ENCODE data around the gene PLAAT5.
"Not testable (repeated sequence)": the region's sequence is repeated elsewhere in the genome, so short reads cannot be mapped to it uniquely, and the experiment has no call there.

PLAAT5 gene, protein sequence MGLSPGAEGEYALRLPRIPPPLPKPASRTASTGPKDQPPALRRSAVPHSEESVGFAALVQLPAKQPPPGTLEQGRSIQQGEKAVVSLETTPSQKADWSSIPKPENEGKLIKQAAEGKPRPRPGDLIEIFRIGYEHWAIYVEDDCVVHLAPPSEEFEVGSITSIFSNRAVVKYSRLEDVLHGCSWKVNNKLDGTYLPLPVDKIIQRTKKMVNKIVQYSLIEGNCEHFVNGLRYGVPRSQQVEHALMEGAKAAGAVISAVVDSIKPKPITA

DNA sequence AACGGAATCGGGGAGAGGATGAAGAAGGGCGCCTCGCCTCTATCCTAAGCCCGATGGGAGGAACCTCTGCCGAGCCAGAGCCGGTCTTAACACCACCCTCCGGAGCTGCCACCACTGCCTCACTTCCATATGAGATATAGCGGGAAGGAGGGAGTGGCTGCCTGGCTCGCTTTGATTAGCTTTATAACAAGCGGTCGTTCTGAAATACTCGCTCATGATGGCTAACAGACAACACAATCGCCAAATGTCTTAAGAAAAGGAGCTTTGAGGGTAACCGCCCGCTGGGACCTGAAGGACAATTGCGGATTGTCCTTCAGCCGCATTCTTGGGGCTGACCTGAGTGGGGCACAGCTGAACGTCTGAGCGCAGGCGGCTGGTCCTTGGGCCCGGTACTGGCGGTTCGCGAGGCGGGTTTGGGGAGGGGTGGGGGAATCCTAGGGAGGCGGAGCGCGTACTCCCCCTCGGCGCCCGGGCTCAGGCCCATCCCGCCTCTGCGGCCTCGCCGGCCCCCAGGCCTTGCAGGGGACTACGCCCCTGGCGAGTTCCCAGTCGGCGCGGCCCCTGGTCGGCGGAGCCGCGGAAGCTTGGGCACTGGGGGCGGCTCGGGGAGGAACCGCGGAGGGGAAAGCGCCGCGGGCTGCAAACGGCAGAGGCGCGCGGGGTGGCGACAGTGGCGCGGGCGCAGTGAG is at the start of gene PLAAT5:
Gene PLAAT5 (minus strand): TSS at position 617 of the 689 bp plus-strand sequence. CDS start 133 bp downstream, at position 484.
- DNase-seq = no peak

DNA sequence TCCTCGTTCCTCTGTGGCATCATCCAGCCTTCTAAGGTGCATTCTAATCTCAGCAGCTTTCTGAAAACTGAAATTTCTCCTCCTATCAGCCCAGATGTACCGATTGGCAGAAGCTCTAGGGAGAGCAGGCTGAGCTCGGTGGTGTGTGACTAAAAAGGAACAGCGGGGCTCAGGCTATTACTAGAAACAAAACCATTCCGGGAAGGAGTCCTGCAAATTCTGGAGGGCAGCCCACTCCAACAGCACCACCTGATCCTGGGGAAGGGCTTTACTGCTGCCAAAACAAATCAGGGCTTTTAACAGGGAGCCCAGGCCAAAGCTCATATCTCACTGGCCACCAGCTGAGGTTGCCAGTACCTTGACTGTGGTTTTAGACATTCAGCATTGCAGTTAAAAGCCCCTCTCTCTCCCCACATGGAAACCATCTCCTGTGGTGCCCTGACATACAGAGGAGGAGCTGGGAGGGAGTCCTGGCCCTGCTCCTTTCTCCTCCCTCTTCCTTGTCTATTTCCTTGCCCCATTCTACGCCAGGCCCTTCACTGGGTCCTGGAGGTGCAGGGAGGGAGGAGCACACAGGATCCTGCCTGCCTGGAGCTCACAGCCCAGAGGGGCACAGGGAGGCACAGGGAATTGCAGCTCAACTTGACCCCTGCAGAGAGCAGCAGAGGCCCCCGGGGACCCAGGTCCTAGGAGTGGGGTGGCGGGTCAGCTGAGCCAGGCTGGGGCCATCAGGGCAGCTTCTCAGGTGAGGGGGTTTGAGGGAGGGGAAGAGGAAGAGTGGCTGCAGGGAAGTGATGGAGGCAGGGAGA is 46.5 kb upstream of the PLAAT5 start:
- no peak for DNase-seq

DNA sequence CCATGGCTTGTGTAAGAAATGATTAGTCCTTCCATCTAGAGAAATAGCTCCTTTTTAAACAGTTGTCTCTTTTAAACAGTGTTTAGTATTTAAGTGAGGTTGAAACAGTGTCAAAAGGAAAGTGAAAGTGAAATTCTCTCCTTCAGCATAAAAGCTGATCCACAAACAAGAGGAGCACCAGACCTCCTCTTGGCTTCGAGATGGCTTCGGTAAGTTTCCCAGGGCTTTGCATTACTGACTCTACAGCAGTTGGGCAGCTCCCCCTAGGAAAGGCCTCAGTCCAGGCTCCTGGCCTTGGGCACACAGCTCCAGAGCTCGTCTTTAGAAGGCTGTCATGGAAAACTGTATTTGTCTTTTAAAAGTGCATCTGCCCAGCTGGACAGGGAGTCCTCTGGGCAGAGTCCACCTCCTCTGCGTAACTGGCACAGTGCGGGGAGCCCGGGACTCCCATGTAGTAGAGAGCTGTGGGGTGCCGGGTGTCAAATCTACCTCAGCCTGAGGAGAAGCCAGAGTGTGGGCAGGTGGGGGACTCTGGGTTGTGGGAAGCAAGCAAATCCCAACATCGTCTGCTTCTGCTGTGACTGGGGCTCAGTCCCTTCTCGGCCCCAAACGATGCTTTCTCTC is 45.8 kb upstream of the PLAAT5 start, which contains the start of gene PLAAT4:
Gene PLAAT4 (plus strand): TSS at position 140 of the 624 bp plus-strand sequence. CDS start 61 bp downstream, at position 201.
- DNase-seq = no peak

DNA sequence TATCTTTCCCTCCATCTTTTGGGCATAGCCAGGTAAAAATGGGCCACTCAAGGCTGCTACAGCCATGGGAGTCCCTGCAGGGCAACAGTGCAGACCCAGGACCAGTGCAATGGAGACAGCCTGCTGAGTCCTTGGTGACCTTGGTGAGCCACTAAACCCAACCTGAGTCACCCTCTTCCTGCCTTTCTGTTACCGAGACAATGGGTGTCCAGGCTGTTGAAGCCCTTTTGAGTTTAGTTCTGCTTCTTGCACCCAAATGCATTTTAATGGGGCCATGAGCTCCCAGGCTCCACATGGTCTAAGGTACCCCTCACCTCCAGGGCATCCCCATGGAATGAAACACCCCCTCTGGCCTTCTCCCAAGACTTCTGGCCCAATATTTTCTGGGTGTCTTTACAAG is 44.8 kb upstream of the PLAAT5 start:
- no peak for DNase-seq

DNA sequence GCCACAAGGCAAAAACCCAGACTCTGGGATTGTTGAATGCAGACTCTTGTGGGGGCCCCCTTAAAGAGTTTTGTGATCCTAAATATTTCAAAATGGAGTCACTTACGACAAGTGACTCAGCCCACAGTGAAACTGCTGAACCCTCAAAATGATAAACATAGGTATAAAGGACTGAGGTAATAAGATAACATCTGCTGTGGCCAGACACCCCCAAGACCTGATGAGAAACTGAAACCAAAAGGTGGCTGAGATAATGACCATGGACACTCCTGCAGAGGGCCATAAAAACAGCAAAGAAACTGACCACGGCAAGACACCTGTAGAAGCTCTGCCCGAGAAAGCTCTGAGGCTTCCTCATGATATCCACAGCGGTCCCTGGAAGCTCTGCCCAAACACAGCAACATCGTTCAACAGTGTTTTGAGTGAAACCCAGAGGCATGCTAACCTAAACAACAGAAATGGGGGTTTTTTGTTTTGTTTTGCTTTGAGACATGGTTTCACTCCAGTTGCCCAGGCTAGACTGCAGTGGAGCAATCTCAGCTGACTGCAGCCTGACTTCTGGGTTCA is 44.0 kb upstream of the PLAAT5 start:
- DNase-seq = no peak

DNA sequence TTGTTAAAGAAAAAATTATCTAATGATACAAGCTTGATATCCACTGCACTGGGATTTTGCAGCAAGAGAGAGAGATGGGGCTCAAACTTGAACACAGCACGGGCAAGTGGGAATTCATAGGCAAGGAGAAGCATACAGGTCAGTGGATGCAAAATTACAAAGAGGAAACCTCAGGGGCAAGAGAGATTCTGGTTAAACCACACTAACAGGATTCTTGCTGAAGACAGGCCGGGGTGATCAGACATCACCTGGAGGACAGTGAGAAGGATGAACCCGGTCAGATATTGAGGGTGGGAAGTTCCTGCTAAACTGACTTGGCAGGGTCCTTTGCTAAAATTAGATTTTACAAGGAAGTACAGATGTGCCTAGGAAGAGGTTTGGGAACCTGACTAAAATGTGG is 43.1 kb upstream of the PLAAT5 start:
- DNase-seq = no peak

DNA sequence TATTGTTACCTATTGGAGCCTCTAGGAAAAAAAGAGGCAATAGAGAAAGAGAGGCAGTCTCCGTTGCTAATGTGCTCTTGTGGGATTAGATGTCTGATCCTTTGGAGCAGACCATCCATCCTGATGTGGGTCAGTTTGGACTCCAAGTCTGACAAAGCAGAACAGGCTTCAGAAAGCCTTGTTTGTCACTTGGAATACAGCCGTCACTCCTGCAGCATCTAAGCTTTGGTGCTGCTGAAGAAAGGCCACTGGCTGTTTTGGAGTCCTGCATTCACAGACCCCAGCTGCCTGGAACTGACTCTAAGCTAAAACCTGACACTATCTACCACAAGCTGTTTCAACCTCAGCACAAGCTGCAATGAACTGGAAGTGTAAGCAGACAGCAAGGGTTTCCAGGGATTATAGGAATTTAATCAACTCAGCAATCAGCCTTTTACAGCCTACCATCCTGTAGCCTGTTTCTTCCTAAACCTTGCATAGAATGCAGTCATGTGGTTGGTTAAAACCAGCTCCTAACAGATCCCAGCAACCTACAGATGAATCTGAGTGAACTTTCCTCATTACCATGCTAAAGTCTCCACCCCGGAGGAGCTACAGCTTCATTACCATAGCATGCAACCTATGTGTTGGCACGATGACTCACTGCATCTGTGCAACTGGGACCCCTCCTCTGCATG is 42.0 kb upstream of the PLAAT5 start:
- no peak for DNase-seq

DNA sequence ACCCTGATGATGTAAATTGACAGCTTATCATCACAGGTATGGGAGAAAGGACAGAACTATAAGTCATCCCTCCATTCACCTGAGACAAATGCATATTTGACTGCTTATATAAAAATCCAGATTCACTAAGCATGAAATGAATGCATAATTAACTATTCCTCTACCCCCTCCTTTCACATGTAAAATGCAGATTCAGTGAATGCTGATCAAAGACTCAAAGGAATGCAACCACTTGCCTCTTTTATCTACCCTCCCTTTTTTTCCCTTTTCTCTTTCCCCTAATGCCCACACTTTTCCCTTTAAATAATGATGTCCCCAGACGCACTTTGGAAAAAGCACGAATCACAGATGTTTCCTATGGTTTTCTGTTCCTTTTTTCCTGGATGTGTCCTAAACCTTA is 41.1 kb upstream of the PLAAT5 start:
- DNase-seq = no peak

DNA sequence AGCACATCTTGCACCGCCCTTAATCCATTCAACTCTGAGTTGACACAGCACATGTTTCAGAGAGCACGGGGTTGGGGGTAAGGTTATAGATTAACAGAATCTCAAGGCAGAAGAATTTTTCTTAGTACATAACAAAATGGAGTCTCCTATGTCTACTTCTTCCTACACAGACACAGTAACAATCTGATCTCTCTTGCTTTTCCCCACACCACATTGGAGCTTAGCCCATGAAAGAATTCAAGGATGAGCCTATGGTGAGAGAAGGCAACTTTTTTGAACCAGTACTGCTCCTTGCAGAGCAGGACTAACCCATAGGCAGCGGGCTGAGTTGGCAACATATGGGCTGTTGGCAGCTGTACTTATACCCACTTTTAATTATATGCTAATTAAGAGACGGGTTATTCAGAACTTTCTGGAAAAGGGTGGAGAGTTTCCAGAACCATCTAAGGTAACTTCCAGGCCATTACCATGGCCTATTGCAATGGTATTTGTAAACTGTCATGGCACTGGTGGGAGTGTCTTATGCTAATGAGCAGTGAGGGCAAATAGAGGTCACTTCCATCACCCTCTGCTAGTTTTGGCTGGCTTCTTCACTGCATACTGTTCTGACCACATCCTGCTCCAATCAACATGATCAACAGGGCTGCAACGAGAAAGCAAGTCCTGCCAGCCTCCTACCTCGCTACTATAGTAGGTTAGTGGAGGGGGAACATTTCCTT is 40.3 kb upstream of the PLAAT5 start:
- DNase-seq = peak in 1 of 2 experiments; percentile 19

DNA sequence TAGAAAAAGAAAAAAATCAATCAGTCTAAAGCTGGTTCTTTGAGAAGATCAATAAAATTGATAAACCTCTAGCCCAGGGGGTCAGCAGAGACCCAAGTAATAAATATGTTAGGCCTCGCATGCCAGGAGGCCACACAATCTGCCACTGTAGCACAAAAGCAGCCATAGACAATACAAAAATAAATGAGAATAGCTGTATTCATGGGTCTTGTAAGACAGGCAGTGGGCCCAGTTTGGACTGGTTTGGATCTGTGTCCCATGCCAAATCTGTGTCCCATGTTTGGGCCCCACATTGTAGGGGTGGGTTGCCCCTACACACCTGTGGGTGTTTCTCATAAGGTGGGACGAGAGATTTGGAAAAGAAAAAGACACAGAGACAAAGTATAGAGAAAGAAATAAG is 39.1 kb upstream of the PLAAT5 start:
- DNase-seq = no peak

DNA sequence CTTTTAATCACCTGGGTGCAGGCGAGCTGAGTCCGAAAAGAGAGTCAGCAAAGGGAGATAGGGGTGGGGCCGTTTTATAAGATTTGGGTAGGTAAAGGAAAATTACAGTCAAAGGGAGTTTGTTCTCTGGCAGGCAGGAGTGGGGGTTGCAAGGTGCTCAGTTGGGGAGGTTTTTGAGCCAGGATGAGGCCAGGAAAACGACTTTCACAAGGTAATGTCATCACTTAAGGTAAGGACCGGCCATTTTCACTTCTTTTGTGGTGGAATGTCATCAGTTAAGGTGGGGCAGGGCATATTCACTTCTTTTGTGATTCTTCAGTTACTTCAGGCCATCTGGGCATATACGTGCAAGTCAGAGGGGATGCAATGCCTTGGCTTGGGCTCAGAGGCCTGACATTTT is 38.4 kb upstream of the PLAAT5 start:
- not testable (repeated sequence) for DNase-seq

DNA sequence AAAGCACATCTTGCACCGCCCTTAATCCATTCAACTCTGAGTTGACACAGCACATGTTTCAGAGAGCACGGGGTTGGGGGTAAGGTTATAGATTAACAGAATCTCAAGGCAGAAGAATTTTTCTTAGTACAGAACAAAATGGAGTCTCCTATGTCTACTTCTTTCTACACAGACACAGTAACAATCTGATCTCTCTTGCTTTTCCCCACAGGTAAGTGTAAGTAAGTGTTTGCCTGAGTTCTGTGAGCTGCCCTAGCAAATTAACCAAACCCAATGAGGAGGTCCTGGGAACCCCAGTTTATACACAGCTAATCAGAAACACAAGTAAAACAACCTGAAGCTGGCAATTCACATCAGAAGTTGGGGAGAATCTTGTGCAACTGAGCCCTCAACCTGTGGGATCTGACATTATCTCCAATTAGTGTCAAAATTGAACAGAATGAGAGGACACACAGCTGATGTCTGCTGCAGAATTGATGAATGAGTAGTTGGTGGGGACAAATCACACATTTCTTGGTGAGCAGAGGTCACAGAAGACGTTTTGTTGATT is 37.8 kb upstream of the PLAAT5 start:
- DNase-seq = not testable (repeated sequence)

DNA sequence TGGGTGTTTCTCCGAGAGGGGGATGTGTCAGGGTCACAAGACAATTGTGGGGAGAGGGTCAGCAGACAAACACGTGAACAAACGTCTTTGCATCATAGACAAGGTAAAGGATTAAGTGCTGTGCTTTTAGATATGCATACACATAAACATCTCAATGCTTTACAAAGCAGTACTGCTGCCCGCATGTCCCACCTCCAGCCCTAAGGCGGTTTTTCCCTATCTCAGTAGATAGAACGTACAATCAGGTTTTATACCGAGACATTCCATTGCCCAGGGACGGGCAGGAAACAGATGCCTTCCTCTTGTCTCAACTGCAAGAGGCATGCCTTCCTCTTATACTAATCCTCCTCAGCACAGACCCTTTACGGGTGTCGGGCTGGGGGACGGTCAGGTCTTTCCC is 37.2 kb upstream of the PLAAT5 start:
- DNase-seq = not testable (repeated sequence)

DNA sequence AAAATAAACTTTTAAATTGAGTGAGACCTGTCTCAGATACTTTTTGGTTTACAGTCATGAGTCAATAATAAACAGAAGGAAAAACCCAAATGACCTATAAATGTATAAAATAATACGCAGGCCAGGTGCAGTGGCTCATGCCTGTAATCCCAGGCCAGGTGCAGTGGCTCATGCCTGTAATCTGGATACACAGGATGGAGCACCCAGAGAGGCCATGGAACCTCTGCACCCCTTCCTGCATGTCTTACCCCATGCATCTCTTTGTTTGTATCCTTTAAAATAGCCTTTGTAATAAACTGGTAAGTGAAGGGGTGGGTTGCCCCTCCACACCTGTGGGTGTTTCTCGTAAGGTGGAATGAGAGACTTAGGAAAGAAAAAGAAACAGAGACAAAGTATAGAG is 36.7 kb upstream of the PLAAT5 start:
- no peak for DNase-seq

DNA sequence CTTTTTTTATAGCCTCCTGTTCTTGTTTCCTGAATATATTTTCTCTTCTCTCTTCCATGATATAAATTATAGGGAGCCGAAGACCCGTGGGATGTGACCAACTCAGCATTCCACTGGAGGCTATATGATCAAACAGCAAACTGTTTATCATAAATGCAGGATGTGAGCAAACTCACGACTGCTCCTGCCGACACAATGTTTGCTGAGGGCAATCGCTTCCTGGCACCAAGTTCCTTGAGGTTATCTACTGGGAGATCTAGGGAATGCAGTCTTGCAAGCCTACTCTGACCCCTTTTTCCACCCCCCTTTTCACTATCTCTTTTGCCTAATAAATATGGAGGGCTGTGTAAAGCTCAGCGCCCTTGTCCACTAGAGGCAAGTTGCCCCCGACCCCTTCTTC is 32.2 kb upstream of the PLAAT5 start:
- DNase-seq = no peak

DNA sequence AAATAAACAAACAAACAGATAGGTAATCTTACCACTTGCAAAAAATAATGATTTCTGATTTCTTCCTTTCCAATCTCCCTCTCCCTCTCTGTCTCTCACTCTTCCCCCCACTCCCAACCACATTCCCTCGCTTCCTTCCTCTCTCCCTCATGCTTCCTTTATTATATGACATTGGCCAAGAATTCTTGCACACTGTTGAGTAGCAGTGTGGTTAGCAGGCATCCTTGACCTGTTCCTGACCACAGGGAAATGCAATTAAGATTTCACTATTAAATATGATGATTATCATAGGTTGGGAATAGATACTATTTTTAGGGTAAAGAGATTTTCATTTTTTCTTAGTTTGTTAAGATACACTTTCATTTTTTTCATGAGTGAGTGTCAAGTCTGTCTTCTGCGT is 30.9 kb upstream of the PLAAT5 start:
- no peak for DNase-seq

DNA sequence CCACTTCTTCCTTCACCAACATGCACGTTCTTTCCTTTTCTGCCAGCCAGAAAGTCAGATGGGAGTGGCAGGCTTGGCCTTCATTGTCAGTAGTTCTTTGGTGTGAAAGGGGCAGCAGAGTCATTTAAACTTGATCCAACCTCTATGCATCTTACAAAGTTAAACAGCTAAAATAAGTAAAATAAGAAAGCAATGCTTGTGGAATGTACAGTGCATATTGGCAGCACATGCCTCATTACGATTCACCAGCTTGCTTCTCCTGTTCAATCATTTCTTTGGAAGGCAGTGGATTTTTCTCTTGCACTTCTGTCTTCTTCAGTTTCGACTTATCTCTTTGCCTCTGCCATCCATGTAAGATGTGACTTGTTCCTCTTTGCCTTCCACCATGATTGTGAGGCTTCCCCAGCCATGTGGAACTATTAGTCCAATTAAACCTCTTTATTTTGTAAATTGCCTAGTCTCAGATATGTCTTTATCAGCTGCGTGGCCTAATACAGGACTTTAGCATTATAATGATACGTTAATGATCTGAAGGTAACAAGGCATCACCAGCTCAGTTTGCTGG is 29.7 kb upstream of the PLAAT5 start:
- no peak for DNase-seq

DNA sequence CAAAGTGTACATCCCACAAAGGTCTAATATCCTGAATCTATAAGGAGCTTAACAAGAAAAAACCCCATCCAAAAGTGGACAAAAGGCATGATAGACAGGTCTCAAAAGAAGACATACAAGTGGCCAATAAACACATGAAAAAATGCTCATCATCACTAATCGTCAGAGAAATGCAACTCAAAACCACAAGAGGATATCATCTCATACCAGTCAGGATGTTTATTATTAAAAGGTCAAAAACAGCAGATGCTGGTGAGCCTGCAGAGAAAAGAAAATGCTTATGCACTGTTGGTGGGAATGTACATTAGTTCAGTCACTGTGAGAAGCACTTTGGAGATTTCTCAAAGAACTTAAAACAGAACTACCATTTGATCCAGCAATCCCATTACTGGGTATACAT is 27.6 kb upstream of the PLAAT5 start:
- DNase-seq = no peak

DNA sequence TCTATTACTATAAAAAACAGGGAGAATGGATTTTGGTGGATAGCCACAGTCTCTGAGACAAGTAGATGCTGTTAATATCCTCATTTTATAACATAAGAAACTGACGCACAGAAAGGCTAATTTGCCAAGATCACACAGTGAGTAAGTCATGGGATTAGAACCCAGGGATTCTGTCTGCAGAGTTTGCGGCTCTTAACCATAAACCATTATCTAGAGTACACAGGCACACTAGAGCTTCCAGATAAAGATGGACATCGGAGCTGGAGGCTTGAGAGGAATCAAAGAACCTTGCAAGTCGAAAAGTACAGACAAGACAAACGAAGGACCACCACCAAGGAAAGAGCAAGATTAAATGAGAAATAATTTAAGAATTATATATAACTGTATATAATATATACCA is 26.2 kb upstream of the PLAAT5 start:
- no peak for DNase-seq

DNA sequence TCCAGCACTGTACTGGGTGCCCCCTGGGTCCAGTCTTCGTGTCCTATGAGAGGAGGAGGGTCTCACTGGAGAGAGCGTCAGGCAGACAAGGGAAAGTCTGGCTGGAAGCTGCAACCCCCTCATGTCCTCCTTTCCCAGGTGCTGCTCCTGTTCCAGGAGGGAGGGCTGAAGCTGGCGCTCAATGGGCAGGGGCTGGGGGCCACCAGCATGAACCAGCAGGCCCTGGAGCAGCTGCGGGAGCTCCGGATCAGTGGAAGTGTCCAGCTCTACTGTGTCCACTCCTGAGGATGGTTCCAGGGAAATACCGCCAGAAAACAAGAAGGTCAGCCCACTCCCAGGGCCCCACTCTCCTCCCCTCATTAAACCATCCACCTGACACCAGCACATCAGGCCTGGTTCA is 25.1 kb upstream of the PLAAT5 start:
- DNase-seq = no peak

DNA sequence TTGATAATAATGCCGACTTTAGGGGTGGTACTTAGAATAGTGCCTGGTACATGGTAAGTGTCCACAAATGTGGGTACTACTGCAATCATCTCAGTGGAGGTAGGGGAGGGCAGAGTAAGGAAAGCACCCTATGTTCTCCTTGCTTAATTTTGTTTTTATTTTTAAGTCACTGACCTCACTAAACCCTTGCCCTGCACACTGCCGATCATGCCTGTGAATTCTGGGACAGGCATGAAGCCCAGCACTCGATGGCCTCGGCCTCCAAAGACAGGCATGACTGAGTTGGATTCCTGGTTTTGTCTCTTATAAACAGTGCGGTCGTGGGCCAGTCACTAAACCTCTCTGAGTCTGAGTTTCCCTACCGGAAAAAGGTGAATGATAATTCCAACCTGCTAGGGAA is 21.8 kb upstream of the PLAAT5 start:
- DNase-seq = no peak

Data from activated CD4-positive, alpha-beta T cell treated with anti-CD3 and anti-CD28 coated beads, Interleukin-2, amount 50 U/mL, for 4 hours (primary cell).